Activated T-helper 2 cell treated with anti-CD3 and anti-CD28 coated beads, Interferon-gamma antibody, Interleukin-2, Interleukin-4, amounts not matched to agents 10 μg/mL and 5 μg/mL and 100 μg/mL, durations not matched to agents 14 hours and 24 hours and 36 hours (primary cell): Measurements from ENCODE around the gene R3HCC1L. TPM values are rescaled to one million over a fixed set of nuclear protein-coding genes. Genes with fewer than 3 reads are reported as not detected.
"Not testable (repeated sequence)": the region's sequence is repeated elsewhere in the genome, so short reads cannot be mapped to it uniquely, and the experiment has no call there.

ENCODE experiments used
- DNase-seq: peaks from one replicate; pipeline ENCODE4 v3.0.0; 2021; ENCODE audit warnings: low spot score
- H3K27ac Mint-ChIP-seq: one replicate; pipeline ENCODE4 v1.8.0; 2021; ENCODE audit warnings: mixed read lengths
- H3K27me3 Mint-ChIP-seq: one replicate; pipeline ENCODE4 v1.8.0; 2021; ENCODE audit warnings: low read depth, mixed read lengths
- H3K36me3 Mint-ChIP-seq: one replicate; pipeline ENCODE4 v1.8.0; 2021; ENCODE audit warnings: low read depth, mixed read lengths
- H3K4me1 Mint-ChIP-seq: one replicate; pipeline ENCODE4 v1.8.0; 2021; ENCODE audit warnings: low read depth, mixed read lengths
- H3K4me3 Mint-ChIP-seq: one replicate; pipeline ENCODE4 v1.8.0; 2021; ENCODE audit warnings: low read depth, mild to moderate bottlenecking, moderate library complexity, mixed read lengths
- H3K9me3 Mint-ChIP-seq: one replicate; pipeline ENCODE4 v1.8.0; 2021; ENCODE audit warnings: mixed read lengths
- intact Hi-C: fragments of 100-400 bp; cut with micrococcal nuclease; formaldehyde crosslinking; loops from one replicate; pipeline ENCODE4 v1.15.1; 2023
- total RNA-seq: library from RNA; stranded (reverse); gene quantifications from 2 replicates; pipeline ENCODE4 v1.2.3, GENCODE V29; 2022

The R3HCC1L gene
- total RNA-seq, 1 donor from 2014 or later, result 18.4 TPM

- peaks cover 8% of the 10 kb centered on the region for H3K27me3 Mint-ChIP-seq
- intact Hi-C loops, result no loop called here
- H3K36me3 Mint-ChIP-seq, result no peaks in the 10 kb centered on the region
- no peak for DNase-seq
- H3K9me3 Mint-ChIP-seq, result no peaks in the 10 kb centered on the region
- no peak overlapping the region for H3K4me3 Mint-ChIP-seq
- H3K27ac Mint-ChIP-seq, result no peak overlapping the region
- no peaks in the 10 kb centered on the region for H3K4me1 Mint-ChIP-seq
These were observed 30.3 kb upstream of the R3HCC1L start for GRCh38 chr10:98104125-98104524.

DNA sequence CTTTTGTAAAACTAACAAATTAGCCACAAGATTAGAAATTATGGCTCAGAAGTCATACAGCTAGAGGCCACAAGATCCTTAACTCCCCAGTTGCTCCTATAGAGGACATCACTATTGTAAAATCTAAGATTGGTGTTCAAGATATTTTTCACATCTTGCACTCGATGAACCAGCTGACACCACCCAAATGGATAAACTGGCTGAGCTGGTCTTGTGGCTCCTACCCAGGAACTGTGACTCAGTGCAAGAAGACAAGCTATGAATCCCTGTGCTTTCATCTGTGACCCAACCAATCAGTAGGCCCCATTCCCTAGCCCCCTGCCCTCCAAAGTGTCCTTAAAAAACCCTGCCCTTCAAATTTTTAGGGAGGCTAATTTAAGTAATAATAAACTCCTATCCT, 27.9 kb upstream of the R3HCC1L start:
- no peak overlapping the region for H3K27ac Mint-ChIP-seq
- H3K36me3 Mint-ChIP-seq, result no peaks in the 10 kb centered on the region
- no peak overlapping the region for H3K4me3 Mint-ChIP-seq

DNA sequence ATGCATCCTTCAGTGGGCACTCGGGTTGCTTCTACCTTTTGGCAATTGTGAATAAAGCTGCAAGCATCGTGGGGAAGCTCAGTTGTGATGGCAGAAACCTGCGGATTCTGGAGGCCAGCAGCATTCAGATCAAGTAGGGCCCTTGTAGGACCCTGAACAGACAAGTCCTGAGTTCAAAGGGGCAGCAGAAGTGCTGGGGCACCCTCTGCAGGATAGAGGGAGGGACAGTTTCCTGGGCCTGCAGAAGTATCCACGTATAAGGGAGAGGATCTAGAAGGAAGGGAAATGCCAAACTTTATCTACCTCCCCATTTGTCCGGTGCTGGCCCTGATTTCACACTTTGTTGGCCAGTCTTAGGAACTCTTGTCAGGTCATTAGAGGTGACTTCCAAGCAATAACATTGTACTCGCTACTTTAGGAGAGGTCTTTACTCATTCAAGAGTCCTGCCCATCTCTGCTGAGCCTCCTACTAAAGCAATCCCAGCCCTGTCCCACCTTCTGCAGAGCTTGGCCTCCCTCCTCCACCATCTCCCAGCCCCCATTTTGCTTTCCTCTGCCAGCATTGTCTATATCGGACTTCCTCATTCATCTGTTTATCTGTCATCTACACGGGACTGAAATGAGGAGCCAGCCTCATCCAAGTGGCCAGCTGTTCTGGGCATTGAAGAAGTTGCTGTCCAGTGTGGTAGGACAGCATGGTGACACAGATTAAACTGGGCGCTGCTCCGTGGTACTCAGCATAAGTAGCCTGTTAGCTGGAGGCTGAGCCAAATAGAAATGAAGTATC, 26.6 kb upstream of the R3HCC1L start:
- intact Hi-C loops, result no loop called here
- H3K9me3 Mint-ChIP-seq, result no peaks in the 10 kb centered on the region
- no peaks in the 10 kb centered on the region for H3K36me3 Mint-ChIP-seq
- peaks cover 18% of the 10 kb centered on the region for H3K27me3 Mint-ChIP-seq
- no peak for DNase-seq
- H3K4me1 Mint-ChIP-seq, result no peaks in the 10 kb centered on the region
- no peak overlapping the region for H3K27ac Mint-ChIP-seq
- no peak overlapping the region for H3K4me3 Mint-ChIP-seq

More for the DNA sequence above, 27.9 kb upstream of the R3HCC1L start:
- H3K9me3 Mint-ChIP-seq, result no peaks in the 10 kb centered on the region
- H3K4me1 Mint-ChIP-seq, result no peaks in the 10 kb centered on the region
- DNase-seq, result no peak
- intact Hi-C loops, result no loop called here
- H3K27me3 Mint-ChIP-seq, result peaks cover 14% of the 10 kb centered on the region

DNA sequence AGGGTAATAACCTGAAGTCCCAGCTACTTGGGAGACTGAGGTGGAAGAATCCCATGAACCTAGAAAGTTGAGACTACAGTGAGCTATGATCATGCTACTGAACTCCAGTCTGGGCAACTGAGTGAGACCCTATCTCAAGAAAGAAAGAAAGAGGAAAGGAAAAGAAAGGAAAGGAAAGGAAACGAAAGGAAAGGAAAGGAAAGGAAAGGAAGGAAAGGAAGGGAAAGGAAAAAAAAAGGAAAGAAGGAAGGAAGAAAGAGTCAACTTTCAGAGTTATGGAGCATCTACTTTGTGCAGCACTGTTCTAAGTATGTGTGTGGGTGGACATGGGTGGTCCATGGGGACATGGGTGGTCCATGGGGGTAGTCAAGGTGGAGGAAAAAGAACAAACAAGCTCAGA, 24.1 kb upstream of the R3HCC1L start:
- Mint-ChIP-seq H3K4me1 (no peaks in the 10 kb centered on the region), H3K36me3 (no peaks in the 10 kb centered on the region), H3K9me3 (no peaks in the 10 kb centered on the region), H3K4me3 (no peak overlapping the region), H3K27ac (no peak overlapping the region), H3K27me3 (peaks cover 32% of the 10 kb centered on the region)
- intact Hi-C loops, result no loop called here
- DNase-seq, result no peak

DNA sequence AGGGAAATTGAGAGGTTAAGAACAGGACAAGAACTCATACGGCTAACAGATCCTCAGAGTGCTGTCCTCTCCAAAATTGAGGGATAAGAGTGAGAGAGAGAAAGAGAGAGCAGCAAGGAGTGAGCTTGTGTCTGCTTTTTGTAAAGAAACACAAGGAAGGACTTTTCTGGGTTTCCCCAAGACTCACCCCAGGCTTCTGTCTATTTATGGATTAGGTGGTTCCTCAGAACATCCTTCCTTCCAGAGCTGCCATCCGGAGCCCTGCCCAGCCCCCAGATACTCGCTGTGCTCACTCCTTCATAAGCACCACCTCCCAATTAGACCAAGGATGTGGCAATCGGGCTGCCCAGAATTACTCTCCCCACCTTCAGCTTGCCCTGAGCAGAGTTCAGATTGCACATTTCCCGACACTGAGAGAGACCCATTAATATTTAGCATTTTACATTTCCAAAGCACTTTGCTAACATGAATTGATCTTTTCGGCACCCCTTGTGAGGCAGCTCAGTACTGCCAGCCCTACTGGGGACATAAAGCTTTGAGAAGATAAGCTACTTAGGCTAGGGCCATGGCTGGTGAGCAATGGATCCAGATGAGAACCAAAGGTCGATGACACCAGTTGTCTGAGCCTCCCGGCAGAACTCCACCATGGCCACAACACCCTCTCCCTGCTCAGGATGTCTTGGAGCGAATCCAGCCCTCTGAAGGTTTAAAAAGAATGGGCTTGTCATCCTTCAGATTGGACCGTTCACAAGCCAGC, 19.2 kb upstream of the R3HCC1L start:
- no peaks in the 10 kb centered on the region for H3K36me3 Mint-ChIP-seq
- no peak overlapping the region for H3K27ac Mint-ChIP-seq
- no peak overlapping the region for H3K4me3 Mint-ChIP-seq
- intact Hi-C loops, result no loop called here
- H3K4me1 Mint-ChIP-seq, result no peaks in the 10 kb centered on the region
- no peaks in the 10 kb centered on the region for H3K9me3 Mint-ChIP-seq
- no peak for DNase-seq
- peaks cover 38% of the 10 kb centered on the region for H3K27me3 Mint-ChIP-seq

DNA sequence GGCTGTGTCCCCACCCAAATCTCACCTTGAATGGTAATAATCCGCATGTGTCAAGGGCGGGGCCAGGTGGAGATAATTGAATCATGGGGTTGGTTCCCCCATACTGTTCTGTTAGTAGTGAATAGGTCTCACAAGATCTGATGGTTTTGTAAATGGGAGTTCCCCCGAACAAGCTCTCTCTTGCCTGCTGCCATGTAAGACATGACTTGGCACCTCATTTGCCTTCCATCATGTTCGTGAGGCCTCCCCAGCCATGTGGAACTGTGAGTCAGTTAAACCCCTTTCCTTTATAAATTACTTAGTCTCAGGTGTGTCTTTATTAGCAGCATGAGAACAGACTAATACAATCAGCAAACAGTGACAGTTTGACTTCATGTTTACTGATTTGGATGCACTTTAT, 14.6 kb upstream of the R3HCC1L start:
- DNase-seq, result no peak
- intact Hi-C loops, result no loop called here
- no peaks in the 10 kb centered on the region for H3K4me1 Mint-ChIP-seq
- H3K4me3 Mint-ChIP-seq, result no peak overlapping the region
- no peak overlapping the region for H3K27ac Mint-ChIP-seq
- H3K9me3 Mint-ChIP-seq, result peaks cover 20% of the 10 kb centered on the region
- H3K27me3 Mint-ChIP-seq, result peaks cover 32% of the 10 kb centered on the region
- H3K36me3 Mint-ChIP-seq, result no peaks in the 10 kb centered on the region

DNA sequence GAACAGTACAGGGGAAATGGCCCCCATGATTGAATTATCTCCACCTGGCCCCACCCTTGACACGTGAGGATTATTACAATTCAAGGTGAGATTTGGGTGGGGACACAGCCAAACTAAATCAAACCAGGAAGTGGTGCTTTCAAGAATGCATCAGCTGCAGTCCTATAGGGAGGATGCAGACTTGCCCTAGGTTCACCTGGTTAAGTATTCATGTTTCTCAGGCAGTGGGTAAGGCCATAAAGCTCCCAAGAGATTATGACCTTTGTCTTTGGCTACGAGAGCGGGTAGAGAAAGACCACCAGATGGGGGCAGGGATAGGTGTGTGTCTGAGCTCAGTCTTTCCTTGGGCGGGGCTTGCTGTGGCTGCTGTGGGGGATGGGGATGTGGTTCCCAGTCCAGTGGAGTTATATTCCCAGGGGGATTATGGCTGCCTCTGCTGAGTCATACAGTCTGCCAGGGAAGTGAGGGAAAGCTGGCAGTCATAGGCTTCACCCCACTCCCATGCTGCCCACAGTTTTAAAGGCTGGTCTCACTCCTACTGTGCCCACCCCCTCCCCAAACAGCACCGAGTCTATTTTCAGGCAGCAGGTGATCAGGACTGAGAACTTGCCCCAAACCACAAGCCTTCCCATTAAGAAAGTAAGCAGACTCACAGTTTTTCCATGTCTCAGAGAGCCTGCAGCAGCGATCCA, 8.4 kb upstream of the R3HCC1L start:
- Mint-ChIP-seq H3K36me3 (no peaks in the 10 kb centered on the region), H3K27ac (no peak overlapping the region), H3K4me1 (no peaks in the 10 kb centered on the region), H3K9me3 (peaks cover 27% of the 10 kb centered on the region), H3K27me3 (peaks cover 29% of the 10 kb centered on the region), H3K4me3 (no peak overlapping the region)
- no peak for DNase-seq
- intact Hi-C loops, result no loop called here

- Mint-ChIP-seq H3K27ac (no peak overlapping the region), H3K4me1 (peaks cover 3% of the 10 kb centered on the region), H3K9me3 (peaks cover 16% of the 10 kb centered on the region), H3K27me3 (peaks cover 17% of the 10 kb centered on the region), H3K36me3 (peaks cover 6% of the 10 kb centered on the region), H3K4me3 (no peak overlapping the region)
- intact Hi-C loops, result no loop called here
- DNase-seq, result no peak
These were observed 5.7 kb upstream of the R3HCC1L start for GRCh38 chr10:98128802-98129201.

DNA sequence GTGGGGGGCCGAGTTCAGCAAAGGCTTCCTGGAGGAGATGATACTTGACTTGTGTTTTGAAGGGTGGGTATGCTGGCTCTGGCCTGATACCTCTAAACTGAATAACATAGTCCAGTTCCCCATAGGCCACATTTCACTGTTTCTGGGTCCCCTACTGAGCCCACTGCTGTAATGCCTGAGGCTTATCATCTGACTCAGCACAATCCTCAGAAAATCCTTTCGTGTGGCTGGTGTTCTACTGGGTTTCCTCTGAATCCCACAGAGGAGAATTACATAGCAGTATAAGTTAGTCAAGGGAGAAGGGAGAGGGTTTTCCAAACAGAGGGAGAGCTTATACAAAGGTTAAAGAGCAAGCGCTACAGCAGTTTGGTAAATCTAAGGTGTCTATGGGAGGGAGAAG, 2.8 kb upstream of the R3HCC1L start:
- H3K9me3 Mint-ChIP-seq, result peaks cover 3% of the 10 kb centered on the region
- peaks cover 19% of the 10 kb centered on the region for H3K4me1 Mint-ChIP-seq
- intact Hi-C loops, result loop anchor here (5.0 to 10.0 kb wide), 3 partner anchors 96 to 1491 kb away; partner anchors contain the start of genes HPS1 and SLC25A28
- no peak for DNase-seq
- no peak overlapping the region for H3K4me3 Mint-ChIP-seq
- no peak overlapping the region for H3K27ac Mint-ChIP-seq
- H3K27me3 Mint-ChIP-seq, result peaks cover 16% of the 10 kb centered on the region
- peaks cover 19% of the 10 kb centered on the region for H3K36me3 Mint-ChIP-seq

GRCh38 chr10:98133075-98133752, 1.2 kb upstream of the R3HCC1L start:
- intact Hi-C loops, result loop anchor here (5.0 to 10.0 kb wide), 3 partner anchors 94 to 1489 kb away; partner anchors contain the start of genes HPS1 and SLC25A28
- Mint-ChIP-seq H3K4me3 (peak overlapping the region; percentile 18), H3K36me3 (peaks cover 23% of the 10 kb centered on the region), H3K4me1 (peaks cover 30% of the 10 kb centered on the region)
- not testable (repeated sequence) for H3K9me3 Mint-ChIP-seq, H3K27me3 Mint-ChIP-seq, H3K27ac Mint-ChIP-seq, DNase-seq

DNA sequence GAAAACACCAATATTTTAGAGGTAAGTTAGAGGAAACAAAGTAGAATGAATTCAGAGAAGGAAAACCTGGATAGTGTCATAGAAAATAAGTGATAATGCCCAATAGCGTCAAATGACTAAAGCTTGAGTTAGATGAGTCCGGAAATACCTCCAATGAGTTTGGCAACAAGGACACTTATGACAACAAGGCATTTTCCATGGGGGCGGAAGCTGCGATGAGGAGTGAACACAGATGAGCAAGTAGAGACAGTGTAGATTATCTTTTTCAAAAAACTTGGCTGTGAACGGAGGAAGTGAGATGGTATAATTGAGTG, 383 bp upstream of the R3HCC1L start:
- peak overlapping the region; percentile 89 for H3K4me3 Mint-ChIP-seq
- H3K9me3 Mint-ChIP-seq, result peaks cover 3% of the 10 kb centered on the region
- H3K27ac Mint-ChIP-seq, result peak overlapping the region; percentile 80
- no peak for DNase-seq
- H3K36me3 Mint-ChIP-seq, result peaks cover 23% of the 10 kb centered on the region
- intact Hi-C loops, result loop anchor here (5.0 to 10.0 kb wide), 3 partner anchors 93 to 1488 kb away; partner anchors contain the start of genes HPS1 and SLC25A28
- H3K4me1 Mint-ChIP-seq, result peaks cover 36% of the 10 kb centered on the region
- H3K27me3 Mint-ChIP-seq, result no peaks in the 10 kb centered on the region

DNA sequence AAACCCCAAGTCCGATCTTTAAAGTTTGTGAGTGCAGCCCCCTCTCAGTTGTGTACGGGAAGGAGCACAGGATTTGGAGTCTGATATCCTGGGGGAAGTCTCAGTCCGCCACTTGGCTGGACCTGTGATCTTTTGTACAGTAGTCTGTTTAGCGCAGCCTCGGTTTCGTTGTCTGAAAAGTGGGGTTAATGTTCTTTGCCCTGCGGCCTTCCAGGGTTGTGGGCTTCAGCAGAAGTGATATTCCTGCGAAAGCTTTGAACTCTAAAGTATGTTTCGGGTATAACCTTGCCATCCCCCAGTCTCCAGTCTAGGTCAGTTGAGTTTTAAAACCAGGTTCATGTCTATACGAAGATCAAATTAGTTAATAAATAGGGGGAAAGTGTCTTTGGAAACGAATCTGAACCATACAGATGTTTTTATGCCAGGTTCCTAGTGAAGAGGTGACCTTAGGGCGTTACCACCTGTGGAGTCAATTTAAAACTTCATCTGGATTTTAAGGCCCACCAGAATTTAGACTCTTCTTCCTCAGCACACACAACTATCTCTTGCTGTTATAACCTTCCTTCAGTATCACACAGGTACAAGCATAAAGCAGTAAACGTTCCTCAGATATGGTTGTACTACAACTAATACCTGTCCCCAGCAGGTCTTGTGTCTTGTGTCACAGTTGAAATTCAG, 904 bp downstream of the R3HCC1L start:
- Mint-ChIP-seq H3K36me3 (peaks cover 23% of the 10 kb centered on the region), H3K27ac (peak overlapping the region; percentile 80)
- no peak for DNase-seq

More for the DNA sequence above, 904 bp downstream of the R3HCC1L start:
- Mint-ChIP-seq H3K4me3 (peak overlapping the region; percentile 89), H3K27me3 (no peaks in the 10 kb centered on the region), H3K9me3 (peaks cover 3% of the 10 kb centered on the region), H3K4me1 (peaks cover 40% of the 10 kb centered on the region)
- intact Hi-C loops, result loop anchor here (10.0 kb wide), 1 partner anchor 309 kb away; the partner anchor contains the start of gene HPS1
